B cell (primary cell): ENCODE measurements around the gene EED.

Experiments
- CTCF ChIP-seq: fragments of 200-600 bp; IDR thresholded peaks from one replicate; pipeline ENCODE4 v1.8.0; 2022; ENCODE audit warnings: antibody characterized with exemption, mild to moderate bottlenecking
- EZH2 ChIP-seq: IDR thresholded peaks from 2 replicates; pipeline ENCODE4 v1.6.1; 2012; ENCODE audit warnings: borderline replicate concordance, low read depth, mild to moderate bottlenecking, moderate library complexity, low read length; ENCODE audit not compliant: insufficient read depth, poor library complexity, severe bottlenecking

GRCh38 chr11:86208572-86208971 lies 36.0 kb upstream of the EED start:
- TF ChIP-seq CTCF (no peak), EZH2 (no peak)
